ENCODE results near the gene AP1S1.

DNA sequence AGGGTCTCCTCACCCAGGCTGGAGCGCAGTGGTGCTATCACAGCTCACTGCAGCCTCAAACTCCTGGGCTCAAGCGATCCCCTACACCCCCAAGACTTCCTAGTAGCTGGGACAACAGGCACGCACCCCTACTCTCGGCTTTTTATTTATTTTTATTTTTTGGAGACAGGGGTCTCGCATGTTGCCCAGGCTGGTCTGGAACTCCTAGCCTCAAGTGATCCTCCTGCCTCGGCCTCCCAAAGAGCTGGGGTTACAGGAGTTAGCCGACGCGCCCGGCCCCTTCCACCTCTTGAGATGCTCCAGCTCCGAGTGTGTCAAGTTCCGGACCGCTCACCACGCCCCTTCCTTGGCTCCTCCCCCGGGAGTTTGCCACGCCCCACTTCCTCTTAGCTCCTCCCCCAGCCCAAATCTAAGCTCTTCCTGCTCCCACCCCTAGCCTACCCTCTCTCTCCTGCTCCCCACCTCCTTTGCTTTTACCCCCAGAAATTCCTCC is 19.5 kb downstream of the AP1S1 start:
- TF ChIP-seq, protein P1, sequence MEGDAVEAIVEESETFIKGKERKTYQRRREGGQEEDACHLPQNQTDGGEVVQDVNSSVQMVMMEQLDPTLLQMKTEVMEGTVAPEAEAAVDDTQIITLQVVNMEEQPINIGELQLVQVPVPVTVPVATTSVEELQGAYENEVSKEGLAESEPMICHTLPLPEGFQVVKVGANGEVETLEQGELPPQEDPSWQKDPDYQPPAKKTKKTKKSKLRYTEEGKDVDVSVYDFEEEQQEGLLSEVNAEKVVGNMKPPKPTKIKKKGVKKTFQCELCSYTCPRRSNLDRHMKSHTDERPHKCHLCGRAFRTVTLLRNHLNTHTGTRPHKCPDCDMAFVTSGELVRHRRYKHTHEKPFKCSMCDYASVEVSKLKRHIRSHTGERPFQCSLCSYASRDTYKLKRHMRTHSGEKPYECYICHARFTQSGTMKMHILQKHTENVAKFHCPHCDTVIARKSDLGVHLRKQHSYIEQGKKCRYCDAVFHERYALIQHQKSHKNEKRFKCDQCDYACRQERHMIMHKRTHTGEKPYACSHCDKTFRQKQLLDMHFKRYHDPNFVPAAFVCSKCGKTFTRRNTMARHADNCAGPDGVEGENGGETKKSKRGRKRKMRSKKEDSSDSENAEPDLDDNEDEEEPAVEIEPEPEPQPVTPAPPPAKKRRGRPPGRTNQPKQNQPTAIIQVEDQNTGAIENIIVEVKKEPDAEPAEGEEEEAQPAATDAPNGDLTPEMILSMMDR (IDR thresholded peaks at IDR 0.05): no peak
- TF ChIP-seq POLR2AphosphoS5 (IDR thresholded peaks at IDR 0.05): no peak

All from suprapubic skin (tissue), 3 donors.